GM18498 (cell line): ENCODE measurements around the gene SERPINA12.

Experiments used
- ATAC-seq: cut with Tn5 transposase; IDR thresholded peaks from one replicate; pipeline ENCODE4 v1.9.1; 2021; ENCODE audit warnings: mild to moderate bottlenecking, moderate library complexity; ENCODE audit not compliant: unreplicated experiment

The SERPINA12 gene

GRCh38 chr14:94467728-94468520 lies 41.3 kb downstream of the SERPINA12 start:
- no peak for ATAC-seq

- ATAC-seq: no peak
These were observed 42.4 kb downstream of the SERPINA12 start for GRCh38 chr14:94466706-94467370.

GRCh38 chr14:94465042-94465441 lies 44.2 kb downstream of the SERPINA12 start:
- no peak for ATAC-seq

GRCh38 chr14:94464290-94464689 lies 45.0 kb downstream of the SERPINA12 start:
- ATAC-seq: no peak

GRCh38 chr14:94462763-94463572 lies 46.3 kb downstream of the SERPINA12 start:
- ATAC-seq: no peak

GRCh38 chr14:94462219-94462551 lies 47.1 kb downstream of the SERPINA12 start:
- ATAC-seq: no peak

- no peak for ATAC-seq
These were observed 47.6 kb downstream of the SERPINA12 start for GRCh38 chr14:94461526-94462218.

- ATAC-seq: no peak
These were observed 48.4 kb downstream of the SERPINA12 start for GRCh38 chr14:94460631-94461416.

- ATAC-seq: no peak
These were observed 50.6 kb downstream of the SERPINA12 start for GRCh38 chr14:94458558-94459205.

GRCh38 chr14:94458096-94458495 lies 51.2 kb downstream of the SERPINA12 start:
- no peak for ATAC-seq

GRCh38 chr14:94455928-94456327 lies 53.3 kb downstream of the SERPINA12 start:
- ATAC-seq: no peak

GRCh38 chr14:94451826-94452225 lies 57.4 kb downstream of the SERPINA12 start:
- no peak for ATAC-seq

- ATAC-seq: no peak
These were observed 58.0 kb downstream of the SERPINA12 start for GRCh38 chr14:94451091-94451771.

- no peak for ATAC-seq
These were observed 58.6 kb downstream of the SERPINA12 start for GRCh38 chr14:94450722-94451090.

- ATAC-seq: no peak
These were observed 59.3 kb downstream of the SERPINA12 start for GRCh38 chr14:94449930-94450329.

GRCh38 chr14:94448071-94448808 lies 61.0 kb downstream of the SERPINA12 start:
- no peak for ATAC-seq

- ATAC-seq: no peak
These were observed 62.1 kb downstream of the SERPINA12 start for GRCh38 chr14:94447206-94447605.

GRCh38 chr14:94446126-94446525 lies 63.1 kb downstream of the SERPINA12 start:
- ATAC-seq: no peak

GRCh38 chr14:94445003-94445402 lies 64.3 kb downstream of the SERPINA12 start:
- no peak for ATAC-seq
